ENCODE measurements around the gene SEC31A. TPM values are rescaled to one million over a fixed set of nuclear protein-coding genes. Genes with fewer than 3 reads are reported as not detected.

The SEC31A gene
- total and polyA plus RNA-seq, 12 donors: 82.5 to 163 (median 122) TPM

GRCh38 chr4:82792912-82793649 lies 97.9 kb downstream of the SEC31A start:
- no peak for ATAC-seq
- no peaks in the 10 kb centered on the region for H3K36me3 ChIP-seq
- intact Hi-C loops (cut with DNase I): no loop called here
- peaks cover 0 to 17% (median 3%) of the 10 kb centered on the region in 7 donors for H3K27me3 ChIP-seq
- peaks cover 0 to 34% (median 13%) of the 10 kb centered on the region in 9 donors for H3K4me1 ChIP-seq
- no peak overlapping the region for H3K4me3 ChIP-seq
- 62 to 74% methylated on average over 6 of the region's 6 CpGs for WGBS, 2 donors
- no peak for DNase-seq
- no peak for TF ChIP-seq CTCF (IDR thresholded peaks at IDR 0.05)
- no peaks in the 10 kb centered on the region for H3K9me3 ChIP-seq
- H3K27ac ChIP-seq: no peak overlapping the region

- DNase-seq: no peak
- H3K9me3 ChIP-seq: no peaks in the 10 kb centered on the region
- H3K4me1 ChIP-seq: peaks cover 0 to 38% (median 4%) of the 10 kb centered on the region in 9 donors
- TF ChIP-seq CTCF (IDR thresholded peaks at IDR 0.05): no peak
- no peak overlapping the region for H3K4me3 ChIP-seq
- 94 to 96% methylated on average over 6 of the region's 6 CpGs for WGBS, 2 donors
- no peaks in the 10 kb centered on the region for H3K27me3 ChIP-seq
- intact Hi-C loops (cut with DNase I): no loop called here
- no peak overlapping the region for H3K27ac ChIP-seq
- no peaks in the 10 kb centered on the region for H3K36me3 ChIP-seq
- ATAC-seq: no peak
Observed at GRCh38 chr4:82791179-82791578, 99.8 kb downstream of the SEC31A start.

GRCh38 chr4:82790060-82790660 lies 100.8 kb downstream of the SEC31A start:
- DNase-seq: no peak
- Histone ChIP-seq H3K36me3 (no peaks in the 10 kb centered on the region), H3K27me3 (no peaks in the 10 kb centered on the region), H3K9me3 (no peaks in the 10 kb centered on the region), H3K4me3 (no peak overlapping the region), H3K4me1 (peaks cover 0 to 48% (median 10%) of the 10 kb centered on the region in 9 donors), H3K27ac (no peak overlapping the region)
- intact Hi-C loops (cut with DNase I): no loop called here
- ATAC-seq: no peak
- TF ChIP-seq CTCF (IDR thresholded peaks at IDR 0.05): no peak
- 73 to 76% methylated on average over 8 of the region's 8 CpGs for WGBS, 2 donors

GRCh38 chr4:82789025-82789776 lies 101.8 kb downstream of the SEC31A start:
- DNase-seq (no peak), ATAC-seq (no peak)
- Histone ChIP-seq H3K9me3 (no peaks in the 10 kb centered on the region), H3K36me3 (no peaks in the 10 kb centered on the region), H3K4me3 (no peak overlapping the region), H3K4me1 (peaks cover 0 to 57% (median 18%) of the 10 kb centered on the region in 9 donors), H3K27ac (peak overlapping the region in 2 of 10 donors; percentile 14 to 24), H3K27me3 (no peaks in the 10 kb centered on the region)
- WGBS, 2 donors: 44 to 51% methylated on average over 7 of the region's 7 CpGs
- no peak for TF ChIP-seq CTCF (IDR thresholded peaks at IDR 0.05)
- intact Hi-C loops (cut with DNase I): no loop called here

Measured in heart right ventricle (tissue), 16 donors.